ENCODE results near the gene EPN1. TPM values are rescaled to one million over a fixed set of nuclear protein-coding genes. Genes with fewer than 3 reads are reported as not detected.

The EPN1 gene
- total RNA-seq, 3 donors from 2014 or later (not counting 1 experiment from before 2014, with no cell fraction given) = 47.6 to 56.4 (median 51.8) TPM

DNA sequence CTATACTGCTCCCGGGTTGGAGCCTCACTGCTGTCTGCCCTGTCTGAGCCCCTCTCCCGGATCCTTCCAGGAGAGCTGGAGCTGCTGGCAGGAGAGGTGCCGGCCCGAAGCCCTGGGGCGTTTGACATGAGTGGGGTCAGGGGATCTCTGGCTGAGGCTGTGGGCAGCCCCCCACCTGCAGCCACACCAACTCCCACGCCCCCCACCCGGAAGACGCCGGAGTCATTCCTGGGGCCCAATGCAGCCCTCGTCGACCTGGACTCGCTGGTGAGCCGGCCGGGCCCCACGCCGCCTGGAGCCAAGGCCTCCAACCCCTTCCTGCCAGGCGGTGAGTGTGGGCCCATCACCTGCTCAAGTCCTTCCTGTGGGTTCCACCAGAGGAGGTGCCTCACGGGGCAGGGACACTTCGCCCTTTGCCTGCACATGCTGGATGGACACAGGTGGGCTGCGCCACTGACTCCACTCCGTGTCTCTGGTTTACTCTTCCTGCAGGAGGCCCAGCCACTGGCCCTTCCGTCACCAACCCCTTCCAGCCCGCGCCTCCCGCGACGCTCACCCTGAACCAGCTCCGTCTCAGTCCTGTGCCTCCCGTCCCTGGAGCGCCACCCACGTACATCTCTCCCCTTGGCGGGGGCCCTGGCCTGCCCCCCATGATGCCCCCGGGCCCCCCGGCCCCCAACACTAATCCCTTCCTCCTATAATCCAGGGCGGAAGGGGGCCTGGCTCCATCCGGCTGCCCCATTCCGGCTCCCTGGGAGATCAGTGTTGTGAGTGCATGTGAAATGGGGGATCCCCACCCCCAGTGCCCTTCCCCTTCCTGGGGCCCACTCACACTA lies 19.8 kb downstream of the EPN1 start:
- intact Hi-C loops (cut with micrococcal nuclease) = no loop called here
- H3K9me3 Mint-ChIP-seq = no peaks in the 10 kb centered on the region
- no peak overlapping the region for H3K27ac Mint-ChIP-seq
- DNase-seq = no peak
- no peaks in the 10 kb centered on the region for H3K27me3 Mint-ChIP-seq (ENCODE audit: low read depth in 2 of 2)
- ATAC-seq = no peak
- no peak overlapping the region for H3K4me3 Mint-ChIP-seq
- H3K27ac ChIP-seq (ENCODE audit: low read length) = no peak overlapping the region
- H3K4me3 ChIP-seq (ENCODE audit: low read length) = no peak overlapping the region
- WGBS (ENCODE audit: insufficient coverage) = 94% methylated on average over 32 of the region's 37 CpGs
- no peaks in the 10 kb centered on the region for H3K4me1 Mint-ChIP-seq
- no peaks in the 10 kb centered on the region for H3K27me3 ChIP-seq (ENCODE audit: control insufficient read depth, insufficient read depth, low read length)
- peaks cover 58% of the 10 kb centered on the region for H3K36me3 ChIP-seq (ENCODE audit: control insufficient read depth, insufficient read depth, low read length)
- H3K36me3 Mint-ChIP-seq = no peaks in the 10 kb centered on the region
- no peaks in the 10 kb centered on the region for H3K9me3 ChIP-seq (ENCODE audit: control insufficient read depth, insufficient read depth, low read length)
- no peaks in the 10 kb centered on the region for H3K4me1 ChIP-seq (ENCODE audit: control insufficient read depth, insufficient read depth, low read length)
- TF ChIP-seq, protein P1, sequence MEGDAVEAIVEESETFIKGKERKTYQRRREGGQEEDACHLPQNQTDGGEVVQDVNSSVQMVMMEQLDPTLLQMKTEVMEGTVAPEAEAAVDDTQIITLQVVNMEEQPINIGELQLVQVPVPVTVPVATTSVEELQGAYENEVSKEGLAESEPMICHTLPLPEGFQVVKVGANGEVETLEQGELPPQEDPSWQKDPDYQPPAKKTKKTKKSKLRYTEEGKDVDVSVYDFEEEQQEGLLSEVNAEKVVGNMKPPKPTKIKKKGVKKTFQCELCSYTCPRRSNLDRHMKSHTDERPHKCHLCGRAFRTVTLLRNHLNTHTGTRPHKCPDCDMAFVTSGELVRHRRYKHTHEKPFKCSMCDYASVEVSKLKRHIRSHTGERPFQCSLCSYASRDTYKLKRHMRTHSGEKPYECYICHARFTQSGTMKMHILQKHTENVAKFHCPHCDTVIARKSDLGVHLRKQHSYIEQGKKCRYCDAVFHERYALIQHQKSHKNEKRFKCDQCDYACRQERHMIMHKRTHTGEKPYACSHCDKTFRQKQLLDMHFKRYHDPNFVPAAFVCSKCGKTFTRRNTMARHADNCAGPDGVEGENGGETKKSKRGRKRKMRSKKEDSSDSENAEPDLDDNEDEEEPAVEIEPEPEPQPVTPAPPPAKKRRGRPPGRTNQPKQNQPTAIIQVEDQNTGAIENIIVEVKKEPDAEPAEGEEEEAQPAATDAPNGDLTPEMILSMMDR (IDR thresholded peaks at IDR 0.05) = no peak

DNA sequence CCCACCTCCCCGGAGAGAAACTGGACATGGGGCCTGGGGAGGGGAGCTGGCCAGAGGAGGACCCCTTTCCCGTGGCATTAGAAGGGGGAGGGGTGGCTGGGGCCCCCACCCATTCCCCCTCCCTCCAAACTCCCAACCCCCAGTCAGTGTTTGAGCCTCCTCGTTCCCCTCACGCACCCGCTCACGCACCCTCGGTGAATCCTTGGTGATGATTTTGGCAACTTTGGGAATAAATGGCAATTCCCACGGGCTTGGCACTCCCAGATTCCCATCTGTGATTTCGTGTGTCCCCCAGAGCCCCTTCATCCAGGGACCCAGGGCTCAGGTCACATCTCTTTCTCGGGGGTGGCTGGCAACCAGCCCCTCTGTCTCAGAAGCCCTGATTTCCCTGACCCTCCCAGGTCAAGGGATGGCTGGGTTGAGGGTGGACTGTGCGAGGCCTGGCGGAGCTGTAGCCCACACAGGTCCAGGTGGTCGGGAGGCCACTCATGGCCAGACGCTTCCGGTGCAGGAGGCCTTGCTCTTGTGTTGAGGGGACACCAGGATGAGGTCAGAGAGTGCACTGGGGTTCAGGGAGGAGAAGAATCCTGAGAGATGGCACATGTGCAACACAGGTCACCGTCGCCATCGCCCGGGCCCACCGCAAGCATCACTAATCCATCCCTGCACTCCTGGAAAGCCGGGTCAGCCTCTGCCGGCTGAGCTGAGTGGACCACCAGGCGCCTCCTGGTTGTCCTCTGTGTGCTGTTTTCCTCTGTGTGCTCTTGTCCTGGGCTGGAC lies 20.7 kb downstream of the EPN1 start:
- intact Hi-C loops (cut with micrococcal nuclease) = no loop called here
- Histone ChIP-seq H3K27ac (ENCODE audit: low read length) (no peak overlapping the region), H3K4me1 (ENCODE audit: control insufficient read depth, insufficient read depth, low read length) (no peaks in the 10 kb centered on the region), H3K4me3 (ENCODE audit: low read length) (no peak overlapping the region), H3K27me3 (ENCODE audit: control insufficient read depth, insufficient read depth, low read length) (no peaks in the 10 kb centered on the region), H3K36me3 (ENCODE audit: control insufficient read depth, insufficient read depth, low read length) (peaks cover 50% of the 10 kb centered on the region), H3K9me3 (ENCODE audit: control insufficient read depth, insufficient read depth, low read length) (no peaks in the 10 kb centered on the region)
- Mint-ChIP-seq H3K36me3 (no peaks in the 10 kb centered on the region), H3K4me1 (no peaks in the 10 kb centered on the region), H3K27me3 (ENCODE audit: low read depth in 2 of 2) (no peaks in the 10 kb centered on the region), H3K4me3 (no peak overlapping the region), H3K9me3 (no peaks in the 10 kb centered on the region), H3K27ac (no peak overlapping the region)
- DNase-seq (no peak), ATAC-seq (no peak)
- 99% methylated on average over 22 of the region's 23 CpGs for WGBS (ENCODE audit: insufficient coverage)
- TF ChIP-seq, protein P1 (IDR thresholded peaks at IDR 0.05) = no peak

DNA sequence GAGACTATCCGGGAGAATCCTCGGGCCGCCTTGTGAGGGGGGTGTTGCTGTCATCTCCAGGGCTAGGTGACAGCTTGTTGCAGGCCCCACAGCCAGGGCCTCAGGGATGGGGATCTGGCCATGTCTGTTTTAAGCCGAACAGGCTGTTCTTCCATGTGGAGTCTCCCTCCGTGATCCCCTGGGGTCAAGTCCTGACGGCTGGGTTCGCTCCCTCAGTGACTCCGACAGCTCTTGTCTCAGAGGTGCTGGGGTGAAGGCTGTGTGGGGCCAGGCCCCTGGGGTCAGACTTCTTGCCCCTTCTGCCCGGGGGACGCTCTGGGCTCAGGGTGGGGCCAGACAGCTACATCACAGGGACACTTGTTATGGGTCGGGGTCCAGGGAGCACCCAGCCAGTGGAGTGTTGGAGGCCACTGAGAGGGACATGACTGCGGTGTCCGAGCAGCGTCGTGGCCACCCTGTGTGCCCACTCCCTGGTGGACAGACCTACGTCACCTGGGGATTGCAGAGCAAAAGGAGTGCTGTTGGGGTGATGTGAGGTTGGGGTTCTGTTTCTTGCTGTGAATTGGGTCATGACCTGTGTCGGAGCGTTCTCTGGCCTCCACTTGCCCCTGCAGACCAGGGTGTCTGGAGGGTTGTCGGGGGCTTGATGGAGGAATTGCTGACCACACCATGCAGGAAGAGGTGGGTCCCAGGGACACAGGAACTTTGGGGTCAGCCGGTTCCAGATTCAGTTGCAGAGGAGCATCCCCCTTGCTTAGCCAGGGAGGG lies 21.5 kb downstream of the EPN1 start:
- ATAC-seq = no peak
- peaks cover 43% of the 10 kb centered on the region for H3K36me3 ChIP-seq (ENCODE audit: control insufficient read depth, insufficient read depth, low read length)
- Mint-ChIP-seq H3K4me1 (no peaks in the 10 kb centered on the region), H3K27me3 (ENCODE audit: low read depth in 2 of 2) (no peaks in the 10 kb centered on the region), H3K27ac (no peak overlapping the region), H3K36me3 (no peaks in the 10 kb centered on the region), H3K4me3 (no peak overlapping the region), H3K9me3 (no peaks in the 10 kb centered on the region)
- no peaks in the 10 kb centered on the region for H3K9me3 ChIP-seq (ENCODE audit: control insufficient read depth, insufficient read depth, low read length)
- no peak for DNase-seq
- H3K27me3 ChIP-seq (ENCODE audit: control insufficient read depth, insufficient read depth, low read length) = no peaks in the 10 kb centered on the region
- no peak overlapping the region for H3K4me3 ChIP-seq (ENCODE audit: low read length)
- no peaks in the 10 kb centered on the region for H3K4me1 ChIP-seq (ENCODE audit: control insufficient read depth, insufficient read depth, low read length)
- WGBS (ENCODE audit: insufficient coverage) = 99% methylated on average over 20 of the region's 20 CpGs
- TF ChIP-seq, protein P1 (IDR thresholded peaks at IDR 0.05) = no peak
- intact Hi-C loops (cut with micrococcal nuclease) = no loop called here
- H3K27ac ChIP-seq (ENCODE audit: low read length) = no peak overlapping the region

Data from natural killer cell (primary cell).